ENCODE results near the gene JUN. TPM values are rescaled to one million over a fixed set of nuclear protein-coding genes. Genes with fewer than 3 reads are reported as not detected.

JUN gene
- total RNA-seq, 1 donor from 2014 or later = 160 TPM

- DNase-seq (ENCODE audit: extremely low spot score, unreplicated experiment) = no peak
- TF ChIP-seq, protein P1, sequence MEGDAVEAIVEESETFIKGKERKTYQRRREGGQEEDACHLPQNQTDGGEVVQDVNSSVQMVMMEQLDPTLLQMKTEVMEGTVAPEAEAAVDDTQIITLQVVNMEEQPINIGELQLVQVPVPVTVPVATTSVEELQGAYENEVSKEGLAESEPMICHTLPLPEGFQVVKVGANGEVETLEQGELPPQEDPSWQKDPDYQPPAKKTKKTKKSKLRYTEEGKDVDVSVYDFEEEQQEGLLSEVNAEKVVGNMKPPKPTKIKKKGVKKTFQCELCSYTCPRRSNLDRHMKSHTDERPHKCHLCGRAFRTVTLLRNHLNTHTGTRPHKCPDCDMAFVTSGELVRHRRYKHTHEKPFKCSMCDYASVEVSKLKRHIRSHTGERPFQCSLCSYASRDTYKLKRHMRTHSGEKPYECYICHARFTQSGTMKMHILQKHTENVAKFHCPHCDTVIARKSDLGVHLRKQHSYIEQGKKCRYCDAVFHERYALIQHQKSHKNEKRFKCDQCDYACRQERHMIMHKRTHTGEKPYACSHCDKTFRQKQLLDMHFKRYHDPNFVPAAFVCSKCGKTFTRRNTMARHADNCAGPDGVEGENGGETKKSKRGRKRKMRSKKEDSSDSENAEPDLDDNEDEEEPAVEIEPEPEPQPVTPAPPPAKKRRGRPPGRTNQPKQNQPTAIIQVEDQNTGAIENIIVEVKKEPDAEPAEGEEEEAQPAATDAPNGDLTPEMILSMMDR (conservative IDR thresholded peaks at IDR 0.05) = no peak
- Mint-ChIP-seq H3K27me3 (peaks cover 12% of the 10 kb centered on the region), H3K9me3 (peaks cover 6% of the 10 kb centered on the region), H3K36me3 (peaks cover 19% of the 10 kb centered on the region), H3K4me1 (ENCODE audit: unreplicated experiment) (peaks cover 14% of the 10 kb centered on the region), H3K27ac (peak overlapping the region; percentile 100), H3K4me3 (peak overlapping the region; percentile 97)
Observed at GRCh38 chr1:58786927-58787245, 3.0 kb upstream of the JUN start.

DNA sequence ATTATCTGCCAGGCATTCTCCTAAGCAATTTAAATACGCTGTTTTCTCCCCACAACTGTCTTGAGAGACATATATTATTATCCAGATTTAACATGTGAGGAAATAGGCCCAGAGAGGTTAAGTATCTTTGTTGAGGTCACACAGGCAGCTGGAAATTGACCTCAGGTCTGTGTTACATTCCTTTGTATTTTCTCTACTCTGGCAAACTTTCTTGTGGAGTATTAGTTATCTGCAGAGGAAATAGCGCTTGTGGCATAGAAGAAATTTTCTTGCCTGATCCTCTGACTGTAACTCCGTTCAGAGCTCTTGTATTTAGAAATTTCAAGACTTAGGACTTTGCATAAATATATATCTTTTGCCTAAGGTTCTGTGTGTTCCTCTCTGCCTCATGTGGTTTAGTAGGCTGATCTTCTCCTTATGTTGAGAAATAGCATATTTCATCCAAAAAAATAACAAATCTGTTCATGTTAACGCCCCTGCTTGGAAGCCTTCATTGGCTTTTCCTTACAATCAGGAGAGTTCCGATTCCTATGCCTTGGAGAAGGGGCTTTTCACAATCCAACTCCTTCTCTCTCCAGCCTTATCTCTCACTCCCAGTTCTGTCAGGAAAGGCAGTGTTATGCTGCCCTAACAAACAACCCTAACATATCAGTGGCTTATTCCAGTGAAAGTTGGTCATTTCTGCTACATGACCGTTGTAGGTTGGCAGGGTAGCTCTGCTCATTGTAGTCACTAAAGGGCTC is 2.5 kb upstream of the JUN start:
- Mint-ChIP-seq H3K9me3 (peaks cover 6% of the 10 kb centered on the region), H3K4me1 (ENCODE audit: unreplicated experiment) (peaks cover 14% of the 10 kb centered on the region), H3K4me3 (peak overlapping the region; percentile 97), H3K36me3 (peaks cover 22% of the 10 kb centered on the region), H3K27me3 (peaks cover 13% of the 10 kb centered on the region), H3K27ac (peak overlapping the region; percentile 100)
- TF ChIP-seq, protein P1 (conservative IDR thresholded peaks at IDR 0.05) = no peak
- no peak for DNase-seq (ENCODE audit: extremely low spot score, unreplicated experiment)

DNA sequence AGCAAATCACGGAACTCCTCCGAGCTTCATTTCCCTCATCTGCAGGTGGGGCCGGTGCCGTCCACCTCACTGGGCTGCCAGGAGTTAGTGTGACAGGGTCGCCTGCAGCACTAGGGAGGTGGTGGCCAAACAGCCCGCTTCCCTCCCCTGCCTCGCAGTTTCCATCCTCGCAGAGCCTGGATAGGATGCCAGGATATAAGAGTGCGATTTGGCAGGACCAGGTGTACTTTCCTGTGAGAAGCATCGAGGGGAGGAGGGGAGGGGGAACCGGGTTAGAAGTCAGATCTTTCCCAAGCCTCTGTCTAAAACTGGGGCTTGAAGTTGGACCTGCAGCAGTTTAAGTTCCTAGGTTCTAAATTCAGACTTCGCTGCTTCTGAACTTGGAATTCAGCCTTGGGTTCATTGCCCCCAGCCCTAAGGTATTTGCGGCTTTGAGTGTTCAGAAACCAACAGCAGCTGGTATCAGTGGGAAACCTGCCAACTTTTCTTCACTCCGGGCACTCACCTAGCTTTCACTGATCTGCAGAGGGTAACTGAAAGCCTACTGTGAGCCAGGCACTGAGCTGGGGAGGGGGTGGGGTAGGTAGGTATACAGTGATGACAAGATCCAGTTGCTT is 1.7 kb upstream of the JUN start:
- Mint-ChIP-seq H3K27ac (peak overlapping the region; percentile 100), H3K27me3 (peaks cover 13% of the 10 kb centered on the region), H3K4me3 (peak overlapping the region; percentile 97), H3K36me3 (peaks cover 27% of the 10 kb centered on the region), H3K4me1 (ENCODE audit: unreplicated experiment) (peaks cover 14% of the 10 kb centered on the region), H3K9me3 (peaks cover 6% of the 10 kb centered on the region)
- no peak for DNase-seq (ENCODE audit: extremely low spot score, unreplicated experiment)
- TF ChIP-seq, protein P1 (conservative IDR thresholded peaks at IDR 0.05) = peak; percentile 4

GRCh38 chr1:58784758-58785441 is 1.1 kb upstream of the JUN start:
- Mint-ChIP-seq H3K27ac (peak overlapping the region; percentile 100), H3K27me3 (peaks cover 13% of the 10 kb centered on the region)
- DNase-seq (ENCODE audit: extremely low spot score, unreplicated experiment) = peak; percentile 85

More at GRCh38 chr1:58784758-58785441, 1.1 kb upstream of the JUN start:
- peaks cover 6% of the 10 kb centered on the region for H3K9me3 Mint-ChIP-seq
- TF ChIP-seq, protein P1 (conservative IDR thresholded peaks at IDR 0.05) = peak; percentile 72
- H3K4me1 Mint-ChIP-seq (ENCODE audit: unreplicated experiment) = peaks cover 21% of the 10 kb centered on the region
- peak overlapping the region; percentile 97 for H3K4me3 Mint-ChIP-seq
- H3K36me3 Mint-ChIP-seq = peaks cover 30% of the 10 kb centered on the region
